GM21423 (cell line): ENCODE results near the gene PIGZ.

Source experiments
- ATAC-seq: cut with Tn5 transposase; IDR thresholded peaks from one replicate; pipeline ENCODE4 v1.9.1; 2021; ENCODE audit warnings: mild to moderate bottlenecking, moderate library complexity; ENCODE audit not compliant: unreplicated experiment

PIGZ gene

DNA sequence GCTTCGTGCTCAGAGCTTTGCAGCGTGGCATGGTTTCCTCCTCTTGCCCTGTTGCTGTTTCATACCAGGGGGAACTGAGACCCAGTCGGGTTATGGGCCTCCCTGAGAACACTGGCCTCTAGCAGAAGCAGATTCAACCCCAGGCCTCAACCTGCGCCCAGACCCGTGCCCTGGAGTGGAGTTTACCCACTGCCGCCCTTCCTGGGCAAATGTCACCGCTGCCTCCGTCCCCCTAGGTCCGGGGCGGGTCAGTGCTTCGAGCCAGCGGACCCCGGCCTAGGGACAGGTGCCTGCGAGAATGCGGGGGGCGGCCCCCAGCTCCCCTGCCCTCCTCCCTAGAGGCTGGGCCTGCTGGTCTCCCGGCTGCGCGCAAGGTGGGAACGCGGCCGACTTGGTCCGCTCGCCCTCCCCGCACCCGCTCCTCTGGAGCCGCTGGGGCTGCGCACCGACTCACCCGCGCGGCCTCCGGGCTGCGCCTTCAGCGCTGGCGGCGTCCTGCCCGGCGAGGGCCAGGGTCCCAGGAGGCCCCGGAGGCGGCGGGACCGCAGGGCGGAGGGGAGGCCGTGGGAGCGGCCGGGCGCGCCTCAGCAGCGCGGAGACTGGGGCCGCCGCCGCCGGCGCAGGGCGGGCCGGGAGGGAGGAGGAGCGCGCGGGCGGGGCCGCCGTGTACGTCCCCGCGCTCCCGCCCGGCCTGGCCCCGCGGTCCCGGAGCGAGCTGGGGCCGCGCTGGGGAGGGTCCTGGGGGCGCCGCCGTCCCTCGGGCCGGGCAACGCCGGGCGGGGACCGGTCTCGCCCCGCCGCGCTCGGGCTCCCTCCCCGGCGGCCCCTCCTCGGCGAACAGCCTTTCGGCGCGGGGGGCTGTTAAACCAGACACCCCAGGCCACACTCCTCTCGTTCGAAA is at the start of gene PIGZ:
Gene PIGZ, minus strand, starts transcription at position 601 of the 901 bp plus-strand sequence. CDS start 16,802 bp downstream, outside the sequence.
- peak; percentile 53 for ATAC-seq

DNA sequence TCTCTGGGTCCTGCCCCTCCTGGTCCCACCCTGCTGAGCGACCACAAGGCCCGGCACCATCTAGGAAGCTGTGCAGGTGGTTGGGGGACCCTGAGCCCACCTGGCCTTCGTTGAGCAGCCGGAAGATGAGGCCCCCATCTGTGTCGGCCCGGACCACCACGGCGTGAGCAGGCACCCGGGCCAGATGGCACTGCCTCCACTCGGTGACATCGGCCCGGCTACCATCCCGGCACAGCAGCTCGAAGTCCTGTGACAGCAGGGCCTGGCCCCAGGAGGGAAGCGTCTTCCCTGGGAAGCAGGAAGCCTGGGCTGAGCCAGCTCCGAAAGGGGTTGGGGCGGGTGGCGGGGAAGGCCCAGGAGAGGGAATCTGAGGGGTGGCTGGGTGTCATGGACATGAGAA is 48.4 kb upstream of the PIGZ start:
- no peak for ATAC-seq

DNA sequence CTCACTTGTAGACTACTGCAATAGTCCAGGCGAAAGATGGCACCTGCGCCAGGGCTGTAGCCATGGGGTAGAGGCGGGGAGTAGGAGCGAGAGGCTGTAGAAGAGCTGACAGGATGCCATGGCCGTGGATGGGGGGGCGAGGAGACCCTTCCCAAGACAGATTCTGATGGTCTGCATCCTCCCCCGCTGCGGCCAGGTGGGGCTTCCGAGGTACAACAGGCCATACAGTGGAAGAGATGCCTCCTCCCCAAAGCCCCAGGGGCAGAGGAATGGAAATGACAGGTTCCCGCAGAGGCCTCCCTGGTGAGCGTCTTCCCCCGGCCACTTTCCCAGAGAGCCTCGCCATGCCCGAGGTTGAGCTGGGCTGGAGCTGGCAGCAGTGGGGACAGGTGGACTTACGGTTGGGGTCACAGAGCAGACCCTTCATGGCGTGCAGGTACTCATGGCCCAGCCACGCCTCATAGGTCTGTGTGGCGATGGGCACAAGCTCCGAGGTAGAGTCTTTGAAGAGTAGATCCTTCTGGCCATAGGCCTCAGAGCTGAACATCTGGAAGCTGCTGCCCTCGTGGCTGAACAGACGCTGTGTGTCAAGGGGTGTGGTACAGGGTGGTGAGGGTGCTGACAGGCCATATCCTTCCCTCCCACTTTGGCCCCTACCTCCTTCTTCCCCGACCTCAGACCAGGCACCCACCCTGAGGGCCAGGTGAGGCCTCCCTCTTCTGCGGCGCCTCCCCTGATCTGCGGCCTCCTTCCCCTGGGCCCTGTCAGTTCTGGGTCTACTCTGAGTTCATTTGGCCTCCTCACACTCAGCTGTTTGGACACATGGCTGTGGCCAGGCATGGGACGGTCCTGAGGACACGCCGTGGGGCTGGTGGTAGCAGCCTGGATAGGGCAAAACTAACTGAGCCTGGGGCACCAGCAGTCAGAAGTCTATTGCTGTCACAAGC is 47.4 kb upstream of the PIGZ start:
- no peak for ATAC-seq

- no peak for ATAC-seq
Measured at GRCh38 chr3:197014942-197015575, 46.4 kb upstream of the PIGZ start.

DNA sequence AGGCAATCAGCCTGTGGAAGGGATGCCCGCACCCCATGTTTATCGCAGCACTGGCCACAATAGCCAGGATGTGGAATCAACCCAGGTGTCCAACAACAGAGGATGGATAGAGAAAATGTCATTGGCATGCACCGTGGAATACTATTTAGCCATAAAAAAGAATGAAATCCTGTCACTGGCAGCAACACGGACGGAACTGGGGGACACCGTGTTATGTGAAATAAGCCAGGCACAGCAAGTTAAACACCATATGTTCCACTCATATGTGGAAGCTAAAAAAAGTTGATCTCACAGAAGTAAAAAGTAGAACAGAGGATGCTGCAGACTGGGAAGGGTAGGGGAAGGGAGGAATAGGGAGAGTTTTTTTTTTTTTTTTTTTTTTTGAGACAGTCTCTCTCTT is 45.4 kb upstream of the PIGZ start:
- ATAC-seq, result no peak

DNA sequence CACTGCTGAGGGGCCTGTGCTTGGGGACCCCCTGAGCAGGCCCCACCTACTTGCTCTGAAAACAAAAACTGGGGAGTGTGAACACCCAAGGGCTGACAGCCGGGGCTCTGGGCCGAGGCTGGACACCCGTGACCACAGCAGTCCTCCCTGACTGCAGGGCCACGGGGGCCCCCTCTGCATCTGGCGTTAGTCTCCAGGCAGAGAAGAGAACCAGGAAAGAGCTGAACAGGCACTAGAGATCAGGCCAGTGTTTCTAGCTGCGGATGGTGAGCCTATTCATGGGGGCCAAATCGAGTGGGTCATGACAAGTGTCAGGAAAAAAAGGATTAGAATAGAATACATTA is 43.9 kb upstream of the PIGZ start:
- ATAC-seq, result no peak

GRCh38 chr3:197011780-197012539 is 43.3 kb upstream of the PIGZ start:
- ATAC-seq, result no peak

GRCh38 chr3:197010556-197011351 is 42.1 kb upstream of the PIGZ start:
- no peak for ATAC-seq

- no peak for ATAC-seq
Measured at GRCh38 chr3:197009532-197010019, 40.9 kb upstream of the PIGZ start.

GRCh38 chr3:197008436-197009209 is 40.0 kb upstream of the PIGZ start:
- no peak for ATAC-seq

GRCh38 chr3:197007953-197008352 is 39.3 kb upstream of the PIGZ start:
- no peak for ATAC-seq

- no peak for ATAC-seq
Measured at GRCh38 chr3:197007296-197007940, 38.8 kb upstream of the PIGZ start.

DNA sequence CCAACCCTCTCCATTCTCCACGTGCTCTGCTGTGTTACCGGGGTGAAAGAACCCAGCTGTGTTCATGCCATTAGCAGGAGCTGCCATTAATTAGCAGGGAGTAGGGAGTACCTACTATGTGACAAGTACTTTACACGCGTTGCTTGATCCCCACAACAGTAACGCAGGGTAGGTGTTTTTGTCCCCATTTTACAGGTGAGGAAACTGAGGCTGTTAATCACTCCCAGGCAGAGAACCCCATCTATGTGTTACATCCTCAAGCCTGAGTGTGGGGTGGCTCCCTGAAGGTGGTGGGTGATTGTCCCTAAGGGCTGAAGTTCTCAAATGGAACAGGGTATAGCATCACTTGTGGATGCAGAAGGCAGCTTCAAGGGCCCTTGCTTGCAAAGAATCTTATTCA is 38.2 kb upstream of the PIGZ start:
- no peak for ATAC-seq

DNA sequence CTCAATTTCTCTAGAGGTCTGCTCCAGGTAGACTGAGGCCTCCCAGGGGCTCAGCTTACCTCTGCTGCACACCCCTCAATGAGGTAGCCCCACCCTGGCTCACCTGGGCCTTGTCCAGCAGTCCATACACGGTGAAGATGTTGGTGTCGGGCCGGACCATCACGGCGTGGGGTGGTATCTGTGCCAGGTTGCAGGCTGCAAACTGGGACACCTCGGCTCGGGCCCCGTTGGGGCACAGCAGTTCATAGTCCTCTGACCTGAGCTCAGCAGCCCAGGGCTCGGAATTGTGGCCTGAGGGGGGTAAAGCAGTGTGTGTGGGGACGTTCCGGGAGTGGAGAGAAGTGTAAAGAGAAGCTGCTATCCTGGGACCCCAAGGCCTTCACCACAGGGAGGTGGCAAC is 37.8 kb upstream of the PIGZ start:
- no peak for ATAC-seq

DNA sequence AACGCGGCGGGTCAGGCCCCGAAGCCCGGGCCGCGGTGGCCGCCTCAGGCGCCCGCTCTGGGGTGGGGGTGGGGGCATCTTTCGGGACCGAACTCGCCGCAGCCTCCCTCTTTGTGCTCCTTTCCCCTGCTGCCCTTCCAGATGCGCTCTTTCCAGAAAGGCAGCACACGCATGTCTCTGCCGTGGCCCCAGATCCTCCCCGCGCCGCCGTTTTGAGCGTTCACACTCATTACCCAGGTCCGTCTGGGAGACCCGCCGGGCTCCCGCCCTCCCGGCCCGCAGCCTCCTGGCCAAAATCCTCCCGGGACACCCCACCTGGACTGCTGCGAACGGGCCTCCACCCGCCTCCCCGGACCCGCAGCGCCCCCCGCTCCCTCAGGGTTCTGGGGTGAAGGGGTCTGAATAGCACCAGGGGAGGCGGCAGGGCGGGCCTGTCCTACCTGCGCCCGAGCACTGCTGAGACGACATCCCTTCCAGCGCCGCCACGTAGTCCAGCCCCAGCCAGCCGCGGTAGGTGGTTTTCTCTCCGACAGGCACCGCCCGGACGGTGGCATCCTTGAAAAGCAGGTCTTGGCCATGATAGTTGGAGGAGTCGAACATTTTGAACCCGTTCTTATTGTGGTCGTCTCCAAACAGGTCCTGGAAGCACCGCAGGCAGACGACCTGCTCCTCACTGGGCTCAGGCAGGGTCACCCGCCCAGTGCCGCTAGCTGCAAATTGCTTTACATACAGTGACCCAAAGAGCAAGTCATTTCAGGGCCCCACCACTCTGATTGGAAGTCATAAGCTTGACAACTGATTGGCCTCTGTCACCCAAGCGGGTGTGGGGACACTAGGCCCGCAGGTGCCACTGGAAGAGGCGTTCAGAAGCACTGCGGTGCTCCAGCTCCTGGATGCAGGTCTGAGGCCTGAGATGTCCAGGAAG is 35.1 kb upstream of the PIGZ start:
- peak; percentile 9 for ATAC-seq

DNA sequence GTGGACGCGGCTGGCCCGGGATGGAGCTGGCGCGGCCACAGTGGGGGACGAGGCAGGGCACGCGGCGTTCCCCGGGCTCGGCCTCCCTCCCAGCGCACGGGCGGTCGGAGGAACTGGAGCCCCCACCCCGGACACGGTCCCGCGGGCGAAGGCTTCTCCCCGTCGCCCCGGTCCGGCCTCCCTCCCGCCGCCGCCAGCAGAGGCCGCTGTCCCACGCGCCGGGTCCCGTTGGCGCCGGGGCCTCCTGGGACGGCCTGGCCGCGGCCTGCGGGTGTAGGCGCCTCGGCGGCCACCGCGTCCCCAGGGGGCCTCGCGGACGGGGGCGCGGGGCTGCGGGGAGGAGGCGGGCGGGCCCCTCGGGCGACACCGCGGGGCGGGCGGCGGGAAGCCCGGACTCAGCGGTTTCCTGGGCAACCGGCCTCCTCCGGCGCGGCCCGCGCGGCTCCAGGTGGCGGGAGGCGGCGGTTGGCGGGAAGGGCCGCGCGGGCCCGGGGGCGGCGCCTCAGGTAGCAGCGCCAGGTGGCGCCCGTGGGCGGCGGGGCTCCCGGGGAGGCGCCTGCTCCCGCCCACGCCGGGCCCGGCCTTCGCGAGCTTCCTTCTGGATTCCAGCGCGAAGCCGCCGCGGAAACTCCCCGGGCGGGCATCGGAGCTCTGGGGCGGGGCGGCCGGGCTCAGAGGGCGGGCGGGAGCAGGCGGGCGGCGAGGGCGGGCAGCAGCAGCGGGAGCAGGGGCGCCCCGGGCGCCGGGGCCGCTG is 34.2 kb upstream of the PIGZ start:
- ATAC-seq, result peak; percentile 71
